Measurements from ENCODE around the gene ECT2L.
A peak's percentile ranks its signal among the peaks of the same experiment; 100 is the strongest.
"Not testable (repeated sequence)": the region's sequence is repeated elsewhere in the genome, so short reads cannot be mapped to it uniquely, and the experiment has no call there.

Gene ECT2L

GRCh38 chr6:138865480-138866109, 69.7 kb downstream of the ECT2L start:
- DNase-seq = no peak

GRCh38 chr6:138868181-138868580, 72.3 kb downstream of the ECT2L start:
- DNase-seq = no peak

GRCh38 chr6:138869398-138869797, 73.5 kb downstream of the ECT2L start:
- no peak for DNase-seq

GRCh38 chr6:138873191-138873590, 77.3 kb downstream of the ECT2L start:
- DNase-seq = no peak

GRCh38 chr6:138882369-138883017, 86.6 kb downstream of the ECT2L start:
- no peak for DNase-seq

- DNase-seq = no peak
Measured at GRCh38 chr6:138885156-138885819, 89.4 kb downstream of the ECT2L start.

- no peak for DNase-seq
Measured at GRCh38 chr6:138891255-138891986, 95.5 kb downstream of the ECT2L start.

- no peak for DNase-seq
Measured at GRCh38 chr6:138896104-138896756, 100.3 kb downstream of the ECT2L start.

- DNase-seq = no peak
Measured at GRCh38 chr6:138897031-138897430, 101.1 kb downstream of the ECT2L start.

GRCh38 chr6:138907167-138907566, 111.3 kb downstream of the ECT2L start:
- DNase-seq = no peak

GRCh38 chr6:138909511-138909910, 113.6 kb downstream of the ECT2L start:
- DNase-seq = no peak

GRCh38 chr6:138909975-138910374, 114.1 kb downstream of the ECT2L start:
- DNase-seq = no peak

GRCh38 chr6:138912308-138912707, 116.4 kb downstream of the ECT2L start:
- no peak for DNase-seq

GRCh38 chr6:138914701-138915100, 118.8 kb downstream of the ECT2L start:
- DNase-seq = no peak

- DNase-seq = no peak
Measured at GRCh38 chr6:138920906-138921305, 125.0 kb downstream of the ECT2L start.

- DNase-seq = no peak
Measured at GRCh38 chr6:138923561-138923960, 127.7 kb downstream of the ECT2L start.

GRCh38 chr6:138925806-138926205, 129.9 kb downstream of the ECT2L start:
- DNase-seq = no peak

GRCh38 chr6:138926579-138926978, 130.7 kb downstream of the ECT2L start:
- DNase-seq = no peak

- DNase-seq = no peak
Measured at GRCh38 chr6:138931660-138932059, 135.8 kb downstream of the ECT2L start.

GRCh38 chr6:138936873-138937272, 141.0 kb downstream of the ECT2L start:
- DNase-seq = not testable (repeated sequence)

GRCh38 chr6:138943089-138943625, 147.3 kb downstream of the ECT2L start:
- no peak for DNase-seq

GRCh38 chr6:138944412-138944811, 148.5 kb downstream of the ECT2L start:
- peak; percentile 39 for DNase-seq

- no peak for DNase-seq
Measured at GRCh38 chr6:138945354-138945753, 149.5 kb downstream of the ECT2L start.

All from activated naive CD4-positive, alpha-beta T cell treated with Interleukin-2 at 50 U/mL for 16 hours (primary cell).